Stimulated activated CD4-positive, alpha-beta T cell treated with anti-CD3 and anti-CD28 coated beads, Interleukin-12 subunit alpha, Interleukin-12 subunit beta, amount 100 ng/mL, for 48 hours (primary cell): Measurements from ENCODE around the gene IKBKE.

Experiments used
- DNase-seq, 3 donors: peaks; one replicate each; pipeline ENCODE4 v3.0.0-alpha.2; 2020; ENCODE audit warnings: low read depth in 2 of 3, low spot score in 1 of 3

Gene IKBKE

GRCh38 chr1:206469933-206470691 is at the start of gene IKBKE:
IKBKE (plus strand) TSS chr1:206470476; CDS start chr1:206473228, 2,752 bp downstream.
- DNase-seq, result no peak

DNA sequence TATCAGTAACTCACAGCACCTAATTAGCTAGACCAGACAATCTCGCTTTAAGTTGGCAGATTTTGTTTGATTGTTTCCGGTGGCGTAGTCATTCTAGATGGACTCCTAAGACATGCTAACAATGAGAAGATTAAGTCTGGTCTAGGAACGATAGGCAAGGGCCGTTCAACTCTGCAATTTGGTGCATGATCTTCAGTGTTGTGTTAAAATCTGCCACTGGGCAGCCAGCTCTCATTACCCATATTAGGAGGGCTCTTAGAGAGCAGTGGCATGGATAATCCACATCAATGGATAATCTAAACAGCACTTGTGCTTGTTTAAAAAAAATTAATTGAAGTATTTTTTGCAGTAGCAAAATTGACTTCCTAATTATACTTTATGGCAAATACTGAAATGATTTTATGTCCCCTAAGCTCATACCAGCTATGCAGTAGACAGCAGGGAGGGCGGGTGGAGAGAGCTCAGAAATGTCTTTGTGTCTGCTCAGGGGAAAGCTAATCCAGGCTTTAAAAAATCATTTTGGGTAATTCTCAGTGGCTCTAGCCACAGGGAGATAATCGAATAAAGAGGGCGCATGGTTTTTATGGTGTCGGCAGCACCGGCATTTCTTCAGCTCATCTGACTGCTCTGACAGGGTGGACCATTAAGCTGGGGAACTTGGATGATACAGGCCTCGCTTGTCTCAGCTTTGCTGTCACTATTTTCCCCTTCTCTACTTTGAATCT is 48.5 kb upstream of the IKBKE start:
- DNase-seq, result no peak

DNA sequence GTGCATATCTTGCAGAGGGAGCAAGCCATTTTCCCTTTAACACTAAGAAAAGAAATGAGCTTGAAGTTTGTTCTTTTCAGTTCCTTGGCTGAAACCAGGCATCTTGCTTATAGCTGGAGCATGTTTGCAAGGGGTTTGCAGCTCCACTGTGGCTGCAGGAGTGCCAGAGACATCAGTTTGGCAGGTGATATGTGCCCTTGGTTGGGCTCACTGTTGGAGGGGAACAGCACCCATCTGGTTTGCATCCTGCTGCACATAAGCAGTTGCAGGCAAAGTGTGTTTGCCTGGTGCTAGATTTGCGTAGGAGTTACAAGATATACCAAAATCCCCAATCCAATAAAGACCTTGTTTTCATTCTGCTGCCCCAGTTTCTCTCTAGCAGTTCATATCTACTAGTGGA is 47.8 kb upstream of the IKBKE start:
- no peak for DNase-seq

DNA sequence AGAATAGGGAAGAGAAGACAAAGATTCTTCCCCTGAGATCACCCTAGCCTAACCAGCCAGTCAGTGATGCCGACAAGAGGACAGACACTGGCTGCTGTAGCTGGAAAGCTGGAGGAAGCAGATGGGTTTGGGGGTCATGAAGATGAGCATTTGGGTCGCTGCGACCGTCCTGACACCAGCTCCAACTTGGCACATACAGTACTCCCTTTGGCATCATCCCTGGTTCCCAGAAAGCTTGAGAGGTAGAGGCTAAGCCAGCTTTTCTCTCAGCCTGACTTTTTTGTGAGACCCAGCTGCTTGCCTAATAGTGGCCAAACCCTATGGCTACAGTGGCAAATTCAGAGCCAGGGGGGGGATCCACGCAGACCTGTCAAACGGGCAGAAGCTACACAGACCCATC is 43.0 kb upstream of the IKBKE start:
- DNase-seq, result no peak

DNA sequence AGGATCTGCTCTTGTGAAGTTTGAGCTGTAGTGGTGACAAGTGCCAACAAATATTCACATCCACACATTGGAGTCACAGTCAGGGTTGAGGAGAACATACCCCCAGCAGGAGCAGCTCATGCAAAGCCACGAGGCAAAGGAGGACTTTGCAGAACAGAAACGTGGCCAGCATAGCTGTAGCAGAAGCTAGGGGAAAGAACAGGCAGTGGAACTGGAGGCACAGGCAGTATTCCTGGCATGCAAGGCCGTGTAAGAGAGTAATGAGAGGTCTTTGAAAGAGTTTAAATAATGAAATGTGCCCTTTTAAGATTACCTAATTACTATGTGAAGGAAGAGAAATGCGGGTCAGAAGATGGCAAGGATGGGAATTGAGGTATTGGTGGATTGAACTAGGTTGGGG is 40.9 kb upstream of the IKBKE start:
- DNase-seq, result no peak

DNA sequence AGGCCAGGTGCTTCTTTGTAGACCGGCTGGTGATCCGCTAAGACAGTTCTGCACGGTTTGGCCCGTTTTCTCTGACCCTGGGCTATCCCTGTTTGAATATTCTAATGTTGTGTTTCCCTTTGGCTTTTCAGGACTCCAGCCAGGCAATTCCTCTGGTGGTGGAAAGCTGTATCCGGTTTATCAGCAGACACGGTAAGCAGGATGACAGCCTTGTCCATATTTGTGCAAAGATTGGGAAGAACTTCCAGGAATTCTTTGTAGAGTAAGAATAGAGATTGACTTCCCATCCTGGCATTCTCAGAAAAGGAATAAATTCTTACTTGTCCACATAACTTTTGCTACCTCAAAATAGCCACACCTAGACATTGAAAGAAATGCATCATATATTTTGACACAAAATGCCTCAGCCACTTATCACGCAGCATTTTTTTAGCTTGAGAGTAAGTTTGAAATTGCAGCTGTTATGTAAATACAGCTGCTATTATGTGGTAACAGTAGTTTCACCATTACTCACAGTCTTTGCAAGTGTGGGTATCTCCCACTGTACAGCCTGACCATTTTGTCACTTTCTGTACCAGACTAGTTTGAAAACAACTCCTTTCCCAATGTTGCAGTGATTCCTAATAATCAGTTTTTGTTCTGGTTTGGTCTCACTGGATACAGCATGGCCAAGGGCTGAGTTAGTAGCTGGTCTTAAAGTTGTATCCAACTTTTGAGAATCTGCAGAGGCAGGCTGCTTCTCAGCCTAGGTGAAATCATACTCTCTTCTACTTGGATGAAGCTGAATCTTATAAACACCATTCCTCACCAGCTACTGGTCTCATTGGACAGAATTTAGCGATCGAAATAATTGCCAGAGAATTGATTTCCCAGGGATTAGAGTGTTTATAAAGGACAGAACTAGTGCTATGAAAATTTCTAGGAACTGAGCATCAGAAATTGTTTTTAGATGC is 40.0 kb upstream of the IKBKE start:
- no peak for DNase-seq

DNA sequence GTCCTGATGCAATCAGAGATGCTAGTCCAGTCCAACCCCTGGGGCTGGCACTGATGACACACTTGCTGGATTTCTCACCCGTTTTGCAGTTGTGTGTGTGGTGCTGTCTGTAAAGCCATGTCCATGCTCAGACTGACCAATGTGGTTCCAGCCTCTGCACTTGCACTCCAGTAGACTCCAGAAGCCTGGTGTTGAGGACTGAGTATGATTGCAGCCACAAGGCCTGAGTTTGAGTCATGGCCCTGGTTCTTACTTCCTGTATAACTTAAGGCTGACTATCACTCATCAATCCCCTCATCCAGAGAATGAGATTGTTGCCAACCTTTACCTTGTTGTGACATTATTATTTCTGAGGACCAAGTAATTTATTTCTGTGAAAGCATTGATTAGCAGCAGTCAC is 34.8 kb upstream of the IKBKE start:
- DNase-seq, result no peak

- DNase-seq, result no peak
Measured at GRCh38 chr1:206438554-206438953, 31.7 kb upstream of the IKBKE start.

DNA sequence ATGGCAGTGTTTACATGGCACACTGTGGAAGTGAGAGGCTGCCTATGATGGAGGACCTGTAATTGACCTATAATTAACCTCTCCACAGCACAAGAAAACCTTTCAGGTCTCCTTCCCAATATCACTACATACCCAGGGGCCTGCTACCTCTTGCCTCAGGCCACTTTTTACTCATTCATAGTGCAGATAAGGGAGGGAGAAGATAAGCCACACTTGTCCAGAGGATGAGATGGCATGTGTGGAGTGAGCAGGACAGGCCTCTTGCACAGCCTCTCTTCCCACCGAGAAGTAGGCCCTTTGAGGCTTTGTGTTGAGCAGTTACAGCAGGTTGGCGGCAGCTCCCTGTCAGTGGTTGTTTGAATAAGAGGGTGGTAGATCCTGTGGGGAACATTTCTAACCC is 31.1 kb upstream of the IKBKE start:
- no peak for DNase-seq

DNA sequence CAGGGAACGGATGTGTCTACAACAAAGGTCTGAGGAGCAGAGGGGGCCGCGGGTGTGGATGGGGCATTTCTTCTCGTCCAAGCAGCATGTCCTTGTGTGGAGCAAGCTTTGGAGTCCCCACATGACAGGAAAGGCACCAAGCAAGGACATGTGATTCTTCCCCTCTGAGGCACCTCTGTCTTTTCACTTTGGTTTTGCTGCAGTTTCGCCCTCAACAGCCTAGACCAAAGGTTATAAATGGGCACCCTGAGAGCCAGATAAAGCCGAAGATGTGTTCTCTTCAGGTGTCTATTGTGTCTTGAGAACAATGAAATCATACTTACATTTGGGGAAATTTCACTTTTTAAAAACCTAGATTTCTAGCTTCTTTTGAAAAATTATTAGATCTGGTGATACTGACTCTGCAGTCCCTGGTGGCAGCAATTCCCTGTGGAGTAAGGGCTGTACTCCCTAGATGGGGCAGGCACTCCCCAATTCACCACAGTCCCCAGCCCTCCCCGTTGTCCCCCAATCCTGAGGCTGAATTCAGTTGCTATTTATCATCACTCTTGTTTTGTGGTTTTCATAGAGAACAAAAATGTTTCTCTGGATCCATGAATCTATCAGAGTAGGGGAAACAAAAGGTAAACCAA is 28.8 kb upstream of the IKBKE start:
- DNase-seq, result no peak

DNA sequence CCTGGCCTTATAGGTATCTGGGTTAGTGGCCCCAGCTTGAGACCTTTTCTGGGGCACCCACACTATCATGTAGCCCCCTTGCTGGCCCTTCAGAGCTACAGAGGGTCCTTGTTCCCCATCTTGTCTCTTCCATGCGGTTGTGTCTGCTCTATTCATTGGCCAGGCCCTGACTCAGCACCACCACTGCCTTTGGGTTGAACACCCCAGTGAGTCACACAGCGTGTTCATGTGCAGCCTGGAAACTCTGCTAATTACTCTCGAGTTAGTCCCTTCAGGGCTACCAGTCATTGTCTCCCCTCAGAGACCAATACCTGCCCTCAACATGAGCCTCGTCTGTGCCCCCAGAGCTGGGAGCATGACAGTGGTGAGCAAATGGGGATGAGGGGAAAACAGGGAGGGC is 28.2 kb upstream of the IKBKE start:
- DNase-seq, result no peak

DNA sequence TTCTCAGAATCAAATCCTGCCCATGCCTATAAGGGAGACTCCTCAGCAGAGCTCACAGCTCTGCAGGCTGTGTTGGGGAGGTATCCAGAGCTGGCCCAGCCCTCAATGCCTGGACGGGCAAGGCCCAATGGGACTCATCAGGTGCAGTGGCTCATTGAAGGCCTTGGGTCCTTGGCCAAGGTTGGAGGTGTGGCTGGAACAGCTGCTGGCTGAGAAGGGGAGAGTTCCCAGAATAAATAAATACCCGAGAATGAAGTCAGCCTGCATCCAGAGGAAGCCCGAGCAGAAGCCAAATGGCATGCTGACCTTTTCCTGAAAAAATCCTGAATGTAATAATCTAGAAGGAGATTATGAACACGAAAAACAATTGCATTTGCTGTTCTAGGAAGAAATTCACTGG is 25.2 kb upstream of the IKBKE start:
- DNase-seq, result no peak

GRCh38 chr1:206445911-206446356 is 24.3 kb upstream of the IKBKE start:
- DNase-seq, result no peak

DNA sequence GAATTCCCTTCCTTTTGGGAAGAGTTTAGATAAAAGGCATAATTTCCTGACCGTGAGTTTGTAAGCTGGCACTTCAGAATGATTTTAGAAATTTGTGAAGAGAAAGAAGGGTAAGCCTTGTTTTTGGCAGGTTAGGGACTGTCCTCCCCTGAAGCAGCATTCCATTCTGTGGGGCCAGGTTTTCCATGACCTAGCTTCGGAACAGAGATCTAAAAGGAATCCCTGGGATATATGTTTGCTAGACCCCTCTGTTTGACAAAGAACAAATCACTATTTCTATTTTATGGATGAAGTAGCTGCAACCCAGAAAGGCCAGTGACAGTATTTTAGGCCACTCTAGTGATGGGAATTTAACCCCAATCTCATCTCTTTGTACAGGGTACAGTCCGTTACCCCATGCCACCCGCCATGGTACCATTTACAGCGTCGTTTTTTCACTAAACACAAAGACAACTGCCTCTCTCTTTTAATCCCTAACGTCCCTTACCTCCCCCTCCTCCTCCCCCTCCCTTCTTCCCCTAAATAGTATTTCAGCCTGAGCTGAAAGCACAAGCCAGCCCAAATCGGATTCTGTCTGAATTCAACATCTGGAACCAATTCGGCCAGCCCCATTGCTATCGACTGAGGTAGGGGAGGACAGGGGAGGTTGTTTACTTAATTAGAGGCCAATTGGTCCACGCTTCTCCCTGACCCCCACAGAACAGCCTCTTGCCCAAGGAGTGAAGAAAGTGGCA is 23.4 kb upstream of the IKBKE start:
- DNase-seq, result no peak

DNA sequence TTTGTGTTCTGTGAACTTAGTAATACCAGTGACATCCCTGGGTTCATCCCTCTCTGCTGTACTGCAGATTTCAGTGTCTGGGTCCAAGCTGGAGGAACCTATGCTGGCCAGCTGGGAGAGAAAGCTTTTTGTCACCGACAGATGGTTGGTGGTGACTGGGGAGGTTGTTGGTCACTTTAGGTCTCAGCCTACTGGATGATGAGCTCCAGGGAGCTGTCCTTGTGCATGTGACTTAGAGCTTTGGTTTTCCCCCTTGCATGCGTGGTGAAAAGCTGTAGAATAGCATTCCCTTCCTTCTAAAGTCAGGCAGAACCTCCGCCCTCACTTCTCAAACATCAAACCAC is 22.9 kb upstream of the IKBKE start:
- no peak for DNase-seq

- DNase-seq, result no peak
Measured at GRCh38 chr1:206447792-206448191, 22.5 kb upstream of the IKBKE start.

DNA sequence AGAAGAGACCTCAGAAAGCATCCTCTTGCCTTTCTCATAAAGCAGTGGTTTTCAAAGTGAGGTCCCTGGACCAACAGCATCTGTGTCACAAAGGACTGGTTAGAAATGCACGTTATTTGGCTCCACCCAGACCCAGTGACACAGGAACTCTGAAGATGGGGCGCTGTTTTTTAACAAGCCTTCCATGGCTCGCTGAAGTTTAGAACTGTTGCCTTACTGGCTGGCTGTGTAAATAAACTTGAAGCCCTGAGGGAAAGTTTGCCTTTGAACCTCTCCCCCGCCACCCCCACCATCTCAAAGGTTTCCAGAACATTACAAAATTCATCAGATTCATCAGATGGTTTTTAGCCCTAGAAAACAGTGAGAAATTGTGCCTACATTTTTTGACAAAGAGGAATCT is 21.8 kb upstream of the IKBKE start:
- no peak for DNase-seq

DNA sequence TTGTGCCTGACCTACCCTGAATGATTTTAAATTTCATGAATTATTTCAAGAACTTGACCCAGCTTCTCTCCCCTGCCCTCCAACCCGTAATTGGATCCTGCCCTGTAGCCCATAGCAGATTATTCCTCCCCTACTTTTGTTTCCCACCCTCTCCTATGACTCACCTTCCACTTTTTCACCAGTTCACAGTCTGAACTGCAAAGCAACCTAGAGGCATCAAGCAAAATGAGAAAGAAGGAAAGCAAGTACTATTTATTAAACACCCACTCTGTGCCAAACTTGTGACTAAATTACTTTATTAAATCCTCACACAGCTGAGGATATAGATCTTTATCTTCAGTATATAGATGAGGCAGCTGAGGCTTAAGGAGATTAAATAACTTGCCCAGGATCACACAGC is 20.7 kb upstream of the IKBKE start:
- no peak for DNase-seq

DNA sequence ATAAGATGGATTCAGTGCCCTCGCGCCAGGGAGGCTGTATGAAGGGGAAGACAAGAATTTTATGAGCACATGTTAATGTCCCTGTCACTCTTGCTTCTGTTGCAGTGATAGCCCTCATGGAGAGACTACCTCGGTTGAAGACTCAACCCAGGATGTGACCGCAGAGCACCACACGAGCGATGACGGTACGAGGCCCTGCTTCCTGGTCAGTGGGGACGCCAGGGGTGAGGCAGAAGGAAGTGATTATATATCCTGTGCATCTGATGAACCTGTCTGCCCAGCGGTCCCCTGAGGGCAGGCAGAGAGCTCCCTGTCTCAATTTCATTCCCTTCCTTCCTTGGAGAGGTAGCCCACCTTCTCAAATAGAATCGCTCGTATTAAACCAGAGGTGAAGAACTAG is 20.0 kb upstream of the IKBKE start:
- DNase-seq, result no peak

GRCh38 chr1:206451134-206451686 is 19.1 kb upstream of the IKBKE start:
- no peak for DNase-seq
